SH-SY5Y (cell line): ENCODE results near the gene OAF.

Experiments
- GATA2 ChIP-seq: IDR thresholded peaks from 2 replicates; pipeline ENCODE4 v1.6.1; 2011; ENCODE audit warnings: mild to moderate bottlenecking, low read depth, low read length
- GATA3 ChIP-seq: IDR thresholded peaks from 2 replicates; pipeline ENCODE4 v1.6.1; 2011; ENCODE audit warnings: low read depth, mild to moderate bottlenecking, low read length, moderate library complexity

OAF gene

DNA sequence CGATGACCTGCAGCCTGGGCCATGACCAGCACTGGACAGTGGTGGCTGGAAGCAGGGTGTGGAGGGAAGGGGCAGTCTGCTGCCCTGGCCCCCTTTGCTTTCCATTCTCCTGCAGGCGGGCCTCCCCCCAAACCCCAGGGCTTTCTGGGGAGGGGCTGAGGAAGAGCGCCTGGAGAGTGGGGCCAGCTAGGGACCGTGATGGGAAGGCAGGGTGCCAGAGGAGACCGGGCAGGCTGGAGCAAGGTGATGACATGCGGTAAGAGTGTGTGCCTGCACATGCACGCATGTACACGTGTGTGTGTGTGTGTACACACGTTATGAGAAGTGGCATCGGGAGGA, 7.8 kb downstream of the OAF start:
- TF ChIP-seq GATA3, result no peak
- TF ChIP-seq GATA2, result no peak

DNA sequence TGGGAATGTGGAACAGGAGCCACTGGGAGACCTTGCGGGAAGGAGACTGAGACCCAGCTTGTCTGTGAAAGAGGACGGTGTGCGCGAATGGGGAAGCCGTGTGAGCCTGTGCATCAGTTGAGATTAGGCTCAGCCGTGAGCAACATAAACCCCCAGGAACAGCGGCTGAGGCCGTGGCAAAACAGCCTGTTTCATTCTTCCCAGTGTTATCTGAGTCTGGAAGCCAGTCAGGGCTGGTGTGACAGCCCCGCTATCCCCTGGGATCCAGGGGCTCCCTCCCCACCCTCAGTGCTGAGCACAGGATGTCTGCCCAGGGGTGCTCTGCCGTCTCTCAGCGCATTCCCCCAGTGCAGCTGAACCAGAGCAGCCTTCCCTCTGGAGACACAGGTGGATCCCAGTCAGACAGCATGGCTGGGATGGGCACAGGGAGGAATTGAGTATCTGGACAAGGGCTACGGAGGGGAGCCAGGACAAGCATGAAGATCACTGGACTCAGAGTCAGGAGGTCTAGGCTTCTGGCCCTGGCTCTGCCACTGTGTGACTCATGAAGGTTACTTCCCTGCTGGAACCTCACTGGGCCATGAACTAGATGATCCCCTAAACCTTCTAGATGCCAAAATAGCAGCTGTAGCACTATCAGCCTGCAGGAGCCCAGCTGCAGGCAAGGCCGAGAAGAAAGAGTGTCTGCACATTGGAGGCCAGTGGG, 8.6 kb downstream of the OAF start:
- TF ChIP-seq GATA3 (no peak), GATA2 (0 out of 2 replicates have a peak, but pooled peaks have one; percentile 10)

DNA sequence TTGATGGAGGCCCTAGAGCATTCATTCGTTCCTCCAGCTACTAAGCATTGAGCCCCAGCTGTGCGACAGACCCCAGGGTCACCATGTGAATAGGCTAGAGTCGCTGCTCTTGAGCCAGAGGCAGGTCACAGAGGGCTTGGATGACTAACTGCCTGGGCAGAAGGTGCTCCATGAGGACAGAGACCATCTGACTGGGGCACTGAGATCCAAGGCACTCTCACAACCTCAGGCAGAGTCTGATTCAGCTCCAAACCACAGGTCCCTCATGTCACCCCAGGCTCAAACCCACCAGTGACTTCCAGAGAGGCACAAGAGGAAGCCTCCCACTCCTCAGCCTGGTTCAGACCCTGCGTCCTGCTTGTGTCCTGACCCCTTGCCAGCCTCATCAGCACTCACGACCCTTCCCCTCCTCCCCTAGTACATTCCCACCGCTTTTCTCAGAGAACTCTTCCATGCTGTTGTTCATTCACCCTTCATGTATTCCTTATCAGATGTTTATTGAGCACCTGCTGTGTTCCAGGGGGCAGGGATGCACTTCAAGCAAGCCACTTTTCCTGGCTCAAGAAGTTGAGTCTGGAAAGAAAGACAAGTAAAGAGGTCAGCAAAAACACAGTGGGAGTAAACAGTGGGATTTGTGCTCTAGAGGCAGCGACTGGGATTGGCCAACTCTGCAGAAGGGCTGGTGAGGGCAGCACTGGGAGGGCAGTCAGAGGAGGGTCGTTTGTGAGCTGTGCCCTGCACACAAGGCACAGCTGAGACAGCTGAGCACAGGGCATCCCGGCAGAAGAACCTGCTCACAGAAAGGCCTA, 9.3 kb downstream of the OAF start:
- no peak for TF ChIP-seq GATA3
- no peak for TF ChIP-seq GATA2

GRCh38 chr11:120220747-120221037, 9.9 kb downstream of the OAF start:
- no peak for TF ChIP-seq GATA3
- TF ChIP-seq GATA2, result no peak

DNA sequence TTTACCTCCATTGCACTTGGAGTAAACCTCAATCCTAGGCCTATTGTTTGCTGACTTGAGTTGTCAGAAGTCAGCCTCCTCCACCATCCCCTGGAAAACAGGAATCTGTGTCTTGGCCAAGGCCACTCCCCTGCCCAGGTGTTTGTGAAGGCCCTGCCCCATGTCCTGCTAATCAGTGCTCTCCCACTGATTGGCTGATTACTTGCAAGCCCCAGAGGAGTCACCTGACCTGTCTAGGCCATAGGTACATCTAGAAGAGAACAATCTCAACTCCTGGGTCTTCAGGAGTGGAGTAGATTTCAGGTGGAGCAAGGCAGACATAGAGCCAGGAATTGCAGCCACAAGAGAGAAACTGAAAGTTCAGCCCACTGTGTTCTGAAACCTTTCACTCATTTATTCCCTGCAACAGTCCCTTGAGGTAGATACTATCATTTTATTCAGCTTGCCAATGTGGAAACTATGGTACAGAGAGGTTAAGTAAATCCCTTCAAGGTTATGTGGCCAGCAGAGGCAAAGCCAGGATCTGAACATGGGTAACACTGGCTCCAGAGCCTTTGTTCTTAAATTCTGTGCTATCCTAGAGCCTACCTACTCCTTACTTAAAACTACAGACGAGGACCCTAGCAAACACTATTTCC, 10.4 kb downstream of the OAF start:
- TF ChIP-seq GATA3 (no peak), GATA2 (no peak)

- TF ChIP-seq GATA2 (no peak), GATA3 (no peak)
Measured at GRCh38 chr11:120222916-120223315, 12.1 kb downstream of the OAF start.

DNA sequence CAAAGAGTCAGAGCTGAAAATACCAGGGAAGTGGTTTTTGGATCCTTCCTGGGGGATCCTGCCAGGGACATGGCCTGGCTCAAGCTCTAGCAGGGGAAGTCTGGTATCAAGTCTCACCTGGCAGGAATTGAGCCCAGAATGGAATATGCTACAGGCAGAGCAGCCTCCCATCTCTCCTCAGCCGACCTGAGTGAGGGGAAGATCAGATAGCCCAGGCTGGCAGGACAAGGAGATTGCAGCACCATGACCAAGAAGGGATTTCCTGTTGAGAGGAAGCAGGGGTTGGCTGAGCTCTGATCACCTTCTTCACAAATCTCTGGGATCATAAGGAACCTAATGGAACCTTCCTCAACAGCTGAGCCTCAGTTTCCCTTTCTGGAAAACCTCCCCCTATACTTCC, 13.0 kb downstream of the OAF start:
- TF ChIP-seq GATA3 (no peak), GATA2 (no peak)

GRCh38 chr11:120224361-120224760, 13.5 kb downstream of the OAF start:
- no peak for TF ChIP-seq GATA3
- TF ChIP-seq GATA2, result no peak

DNA sequence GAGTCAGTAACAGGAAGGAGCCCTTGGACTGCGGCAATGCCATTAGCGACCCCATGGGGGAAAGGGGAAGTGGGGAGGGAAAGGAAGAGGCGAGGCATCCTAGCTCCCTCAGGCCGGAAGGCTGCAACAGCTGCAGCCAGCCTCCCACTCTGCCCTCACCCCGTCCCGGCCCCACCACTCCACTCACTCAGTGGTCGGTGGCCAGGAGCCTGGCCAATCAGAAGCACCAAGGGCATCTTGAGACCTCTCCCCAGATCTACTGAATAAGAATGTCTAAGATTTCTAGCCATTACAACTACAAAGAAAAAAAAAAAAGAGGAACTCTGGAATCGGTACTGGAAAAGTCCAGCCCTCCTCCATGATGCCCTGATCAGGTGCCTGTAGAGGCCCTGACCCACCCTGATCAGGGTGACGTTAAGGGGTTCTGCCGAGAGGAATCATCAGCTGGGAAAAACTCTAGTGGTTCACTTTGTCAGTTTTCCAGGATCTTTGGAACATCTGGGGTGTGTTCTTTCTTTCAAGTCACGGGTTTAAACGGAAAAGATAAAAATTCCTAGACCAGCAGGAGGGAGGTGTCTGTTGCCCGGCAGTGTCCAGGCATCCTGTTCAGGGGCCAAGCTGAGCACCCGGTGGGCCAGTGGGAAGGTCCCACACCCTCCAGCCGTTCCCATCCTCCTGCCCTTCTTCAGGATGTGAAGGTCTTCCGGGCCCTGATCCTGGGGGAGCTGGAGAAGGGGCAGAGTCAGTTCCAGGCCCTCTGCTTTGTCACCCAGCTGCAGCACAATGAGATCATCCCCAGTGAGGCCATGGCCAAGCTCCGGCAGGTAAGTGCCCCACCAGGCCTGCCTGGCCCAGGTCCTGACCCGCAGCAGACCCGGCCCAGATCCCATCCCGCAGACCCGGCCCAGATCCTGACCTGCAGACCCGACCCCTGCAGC, 14.4 kb downstream of the OAF start:
- TF ChIP-seq GATA2 (no peak), GATA3 (no peak)

DNA sequence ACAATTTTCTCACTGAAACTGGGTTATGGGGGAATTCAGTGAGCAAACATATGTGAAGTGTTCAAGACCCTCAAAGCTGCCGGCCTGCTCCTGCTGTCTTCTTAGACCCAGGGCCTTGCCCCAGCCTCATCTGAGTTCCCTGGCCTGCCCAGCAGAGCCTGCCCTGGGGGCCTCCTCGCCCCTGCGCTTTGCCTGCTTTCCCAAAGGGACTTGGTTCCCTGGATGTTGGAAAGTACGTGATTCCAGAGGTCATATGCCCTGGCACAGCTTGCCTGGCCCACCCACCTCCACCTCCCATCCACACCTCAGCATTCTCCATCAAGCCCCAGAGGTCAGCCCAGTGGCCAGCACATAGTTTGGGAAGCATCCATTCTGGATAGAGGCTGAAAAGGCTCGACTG, 15.4 kb downstream of the OAF start:
- no peak for TF ChIP-seq GATA2
- no peak for TF ChIP-seq GATA3

GRCh38 chr11:120226714-120227113, 15.9 kb downstream of the OAF start:
- TF ChIP-seq GATA3, result no peak
- TF ChIP-seq GATA2, result no peak

DNA sequence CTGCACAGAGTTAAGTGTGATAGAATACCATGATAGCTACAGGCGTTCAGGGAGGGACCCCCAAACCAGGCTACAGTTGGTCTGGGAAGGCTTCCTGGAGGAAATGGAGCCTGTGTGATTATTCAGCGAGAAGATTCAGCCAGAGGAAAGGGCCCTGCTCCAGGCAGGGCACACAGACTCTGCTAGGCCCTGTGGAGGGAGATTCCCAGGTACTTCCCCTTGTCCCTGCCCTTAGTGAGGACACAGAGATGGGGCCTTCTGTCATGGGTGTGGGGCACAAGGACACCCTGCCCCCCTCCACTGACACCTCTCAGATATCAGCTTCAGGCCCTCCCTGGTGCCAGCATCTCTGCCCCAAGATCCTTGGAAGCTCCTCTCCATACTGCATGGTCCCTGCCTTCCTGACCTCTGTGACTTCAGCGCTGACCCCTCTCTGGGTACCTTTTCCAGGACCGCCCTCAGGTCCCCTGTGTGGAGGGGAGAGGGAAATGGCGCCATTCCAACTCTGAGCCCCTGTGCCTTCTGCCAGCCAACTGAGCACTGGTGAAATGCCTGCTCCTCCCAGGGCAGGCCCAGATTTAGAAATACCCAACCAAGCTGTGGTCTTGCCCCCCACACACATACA, 16.5 kb downstream of the OAF start:
- TF ChIP-seq GATA3, result no peak
- TF ChIP-seq GATA2, result no peak

DNA sequence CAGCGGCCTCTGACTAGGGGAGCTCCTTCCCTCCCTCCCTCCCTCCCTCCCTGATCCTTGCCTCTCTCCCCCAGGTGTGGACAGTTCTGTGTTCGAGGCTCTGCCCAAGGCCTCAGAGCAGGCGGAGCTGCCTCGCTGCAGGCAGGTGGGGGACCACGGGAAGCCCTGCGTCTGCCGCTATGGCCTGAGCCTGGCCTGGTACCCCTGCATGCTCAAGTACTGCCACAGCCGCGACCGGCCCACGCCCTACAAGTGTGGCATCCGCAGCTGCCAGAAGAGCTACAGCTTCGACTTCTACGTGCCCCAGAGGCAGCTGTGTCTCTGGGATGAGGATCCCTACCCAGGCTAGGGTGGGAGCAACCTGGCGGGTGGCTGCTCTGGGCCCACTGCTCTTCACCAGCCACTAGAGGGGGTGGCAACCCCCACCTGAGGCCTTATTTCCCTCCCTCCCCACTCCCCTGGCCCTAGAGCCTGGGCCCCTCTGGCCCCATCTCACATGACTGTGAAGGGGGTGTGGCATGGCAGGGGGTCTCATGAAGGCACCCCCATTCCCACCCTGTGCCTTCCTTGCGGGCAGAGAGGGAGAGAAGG, 18.1 kb downstream of the OAF start:
- TF ChIP-seq GATA3, result no peak
- TF ChIP-seq GATA2, result no peak
